ENCODE data around the gene DNAH8. TPM values are rescaled to one million over a fixed set of nuclear protein-coding genes. Genes with fewer than 3 reads are reported as not detected.
"Not testable (repeated sequence)": the region's sequence is repeated elsewhere in the genome, so short reads cannot be mapped to it uniquely, and the experiment has no call there.

The DNAH8 gene
- total RNA-seq, 4 donors from 2014 or later: not detected

DNA sequence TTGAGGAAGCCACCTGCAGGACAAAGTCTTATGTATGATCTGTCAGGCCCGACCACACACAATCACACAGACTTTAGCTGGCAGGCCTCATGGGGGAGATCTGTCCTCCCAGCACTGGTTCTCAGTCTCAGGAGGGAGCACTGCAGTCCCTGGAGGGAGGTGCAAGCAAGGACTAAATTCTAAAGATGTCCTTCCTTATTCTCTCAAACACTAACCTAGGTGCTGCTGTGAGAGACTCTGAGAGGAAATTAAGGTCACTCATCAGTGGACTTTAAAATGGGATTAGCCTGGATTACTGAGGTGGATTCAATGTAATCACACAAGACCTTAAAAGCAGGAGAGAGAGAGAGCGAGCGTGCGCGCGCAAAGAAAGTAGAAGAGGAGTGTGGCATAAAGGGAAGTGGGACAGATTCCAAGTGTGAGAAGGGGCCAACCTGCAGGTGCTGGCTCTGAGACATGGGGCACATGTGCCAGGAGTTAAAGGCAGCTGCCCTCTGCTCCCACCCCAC lies 26.5 kb upstream of the DNAH8 start:
- ATAC-seq (ENCODE audit: low FRiP score) (no peak), DNase-seq (ENCODE audit: low spot score) (no peak)
- TF ChIP-seq, protein P1, sequence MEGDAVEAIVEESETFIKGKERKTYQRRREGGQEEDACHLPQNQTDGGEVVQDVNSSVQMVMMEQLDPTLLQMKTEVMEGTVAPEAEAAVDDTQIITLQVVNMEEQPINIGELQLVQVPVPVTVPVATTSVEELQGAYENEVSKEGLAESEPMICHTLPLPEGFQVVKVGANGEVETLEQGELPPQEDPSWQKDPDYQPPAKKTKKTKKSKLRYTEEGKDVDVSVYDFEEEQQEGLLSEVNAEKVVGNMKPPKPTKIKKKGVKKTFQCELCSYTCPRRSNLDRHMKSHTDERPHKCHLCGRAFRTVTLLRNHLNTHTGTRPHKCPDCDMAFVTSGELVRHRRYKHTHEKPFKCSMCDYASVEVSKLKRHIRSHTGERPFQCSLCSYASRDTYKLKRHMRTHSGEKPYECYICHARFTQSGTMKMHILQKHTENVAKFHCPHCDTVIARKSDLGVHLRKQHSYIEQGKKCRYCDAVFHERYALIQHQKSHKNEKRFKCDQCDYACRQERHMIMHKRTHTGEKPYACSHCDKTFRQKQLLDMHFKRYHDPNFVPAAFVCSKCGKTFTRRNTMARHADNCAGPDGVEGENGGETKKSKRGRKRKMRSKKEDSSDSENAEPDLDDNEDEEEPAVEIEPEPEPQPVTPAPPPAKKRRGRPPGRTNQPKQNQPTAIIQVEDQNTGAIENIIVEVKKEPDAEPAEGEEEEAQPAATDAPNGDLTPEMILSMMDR (IDR thresholded peaks at IDR 0.05): no peak

DNA sequence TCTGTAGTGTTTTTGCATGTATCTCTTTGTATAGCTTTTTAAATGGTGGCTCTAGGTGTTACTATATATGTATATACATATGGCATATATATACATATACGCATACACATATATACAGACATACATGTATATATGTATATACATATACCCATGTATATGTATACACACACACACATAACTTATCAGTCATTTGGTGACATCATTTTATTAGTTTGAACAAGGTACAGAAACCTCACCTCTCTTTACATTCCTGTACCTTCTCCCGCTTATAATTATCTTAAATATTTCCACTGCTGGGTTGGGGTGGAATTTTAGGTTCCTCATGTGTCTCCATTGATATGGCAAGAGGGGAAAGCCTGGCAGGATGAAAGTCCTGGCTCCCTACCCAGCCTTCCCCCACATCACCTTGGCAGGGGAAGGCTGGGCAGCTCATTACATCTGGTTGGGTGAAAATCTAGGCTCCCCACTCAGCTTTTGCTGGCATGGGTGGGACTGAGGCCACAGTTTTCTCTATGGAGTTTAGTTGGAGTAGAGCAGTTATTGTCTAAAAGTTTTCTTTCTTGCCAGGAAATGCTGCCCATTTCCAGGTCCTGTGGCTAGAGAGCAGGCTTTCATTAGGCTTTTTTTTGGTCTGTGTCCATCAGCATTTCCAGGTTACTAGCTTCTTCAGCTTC lies 19.7 kb upstream of the DNAH8 start:
- TF ChIP-seq, protein P1 (IDR thresholded peaks at IDR 0.05): no peak
- no peak for DNase-seq (ENCODE audit: low spot score)
- no peak for ATAC-seq (ENCODE audit: low FRiP score)

DNA sequence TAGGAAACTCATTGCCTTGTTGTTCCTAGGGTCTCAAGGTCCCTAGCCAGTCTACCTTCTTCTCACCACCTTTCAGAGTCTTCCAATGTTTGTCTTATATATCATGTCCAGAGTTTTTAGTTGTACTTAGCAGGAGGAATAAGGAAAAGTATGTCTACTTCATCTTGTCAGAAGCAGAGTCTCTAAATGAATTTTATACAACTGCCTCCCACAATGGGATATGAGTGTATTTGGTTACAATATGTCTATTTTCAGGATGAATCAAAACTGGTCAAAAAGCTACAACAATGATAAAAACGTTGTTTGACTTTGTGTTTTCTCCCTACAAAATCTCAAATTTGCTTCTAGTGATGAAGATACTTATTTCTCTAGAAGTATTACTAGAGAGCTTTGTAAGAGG lies 19.2 kb upstream of the DNAH8 start:
- no peak for ATAC-seq (ENCODE audit: low FRiP score)
- DNase-seq (ENCODE audit: low spot score): no peak
- TF ChIP-seq, protein P1 (IDR thresholded peaks at IDR 0.05): no peak

DNA sequence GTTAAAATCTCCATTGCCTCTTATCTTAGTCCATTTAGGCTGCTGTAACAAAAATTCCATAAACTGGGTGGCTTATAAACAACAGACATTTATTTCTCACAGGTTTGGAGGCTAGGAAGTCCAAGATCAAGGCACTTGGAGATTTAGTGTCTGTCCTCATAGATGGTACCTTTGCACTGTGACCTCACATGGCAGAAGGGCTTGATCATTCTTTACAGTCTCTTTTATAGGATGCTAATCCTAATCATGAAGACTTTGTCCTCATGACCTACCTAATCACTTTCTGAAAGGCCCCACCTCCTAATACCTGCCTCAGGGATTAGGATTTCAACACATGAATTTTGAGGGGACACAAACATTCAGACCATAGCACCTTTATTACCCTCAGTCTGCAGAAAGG lies 18.8 kb upstream of the DNAH8 start:
- TF ChIP-seq, protein P1 (IDR thresholded peaks at IDR 0.05): no peak
- no peak for DNase-seq (ENCODE audit: low spot score)
- no peak for ATAC-seq (ENCODE audit: low FRiP score)

DNA sequence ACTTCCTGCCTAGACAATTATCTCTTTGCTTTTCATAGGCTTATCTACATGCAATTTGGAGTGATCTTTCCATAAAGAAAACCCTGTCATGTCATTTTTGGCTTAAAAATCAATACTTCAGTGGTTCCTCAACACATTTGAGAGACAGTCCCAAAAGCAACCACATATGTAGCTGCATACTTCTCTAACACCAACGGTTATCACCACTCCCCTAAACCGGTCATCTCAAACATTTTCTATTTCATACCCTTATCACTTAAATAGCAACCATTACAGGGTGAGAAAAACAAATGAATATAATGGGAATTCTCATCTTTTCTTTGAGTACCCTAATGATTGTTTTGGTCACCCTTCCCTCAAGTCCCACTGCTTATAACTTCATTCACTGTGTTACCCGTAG lies 17.3 kb upstream of the DNAH8 start:
- DNase-seq (ENCODE audit: low spot score): no peak
- TF ChIP-seq, protein P1 (IDR thresholded peaks at IDR 0.05): no peak
- no peak for ATAC-seq (ENCODE audit: low FRiP score)

DNA sequence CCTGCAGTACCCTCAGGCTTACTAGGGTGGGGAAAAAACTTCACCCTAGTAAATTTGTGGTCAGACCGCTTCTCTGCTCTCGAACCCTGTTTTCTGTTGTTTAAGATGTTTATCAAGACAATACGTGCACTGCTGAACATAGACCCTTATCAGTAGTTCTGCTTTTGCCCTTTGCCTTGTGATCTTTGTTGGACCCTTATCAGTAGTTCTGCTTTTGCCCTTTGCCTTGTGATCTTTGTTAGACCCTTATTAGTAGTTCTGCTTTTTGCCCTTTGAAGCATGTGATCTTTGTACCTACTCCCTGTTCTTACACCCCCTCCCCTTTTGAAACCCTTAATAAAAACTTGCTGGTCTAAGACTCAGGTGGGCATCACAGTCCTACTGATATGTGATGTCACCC lies 15.4 kb upstream of the DNAH8 start:
- DNase-seq (ENCODE audit: low spot score); ATAC-seq (ENCODE audit: low FRiP score): not testable (repeated sequence)

DNA sequence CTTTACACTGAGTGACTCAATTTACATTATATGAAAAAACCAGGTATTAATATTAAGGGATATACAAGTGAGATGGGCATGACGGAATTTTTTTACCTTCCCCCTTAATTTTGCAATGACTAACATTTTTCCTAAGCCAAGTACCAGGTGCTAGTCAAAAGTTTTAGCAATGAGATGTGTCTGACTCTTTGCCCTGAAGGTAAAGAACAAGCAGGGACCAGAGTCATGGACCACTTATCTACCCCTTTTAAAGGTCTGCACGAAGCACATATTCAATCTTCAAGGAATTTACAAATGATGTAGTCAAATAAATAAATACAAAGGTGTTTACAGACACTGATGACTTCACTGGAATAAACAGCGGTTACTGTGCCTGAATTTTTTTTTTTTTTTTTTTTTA lies 13.6 kb upstream of the DNAH8 start:
- TF ChIP-seq, protein P1 (IDR thresholded peaks at IDR 0.05): no peak
- DNase-seq (ENCODE audit: low spot score) (no peak), ATAC-seq (ENCODE audit: low FRiP score) (no peak)

Measured in omental fat pad (tissue), 4 donors.